Liver (tissue), 3 donors: ENCODE measurements around the gene AP2A2.

ENCODE experiments used
- RXRA ChIP-seq, 2 donors: IDR thresholded peaks; 2 replicates each; pipeline ENCODE4 v1.6.1; 2017 to 2018; ENCODE audit warnings: antibody characterized with exemption in 2 of 2, mild to moderate bottlenecking in 1 of 2
- TF ChIP-seq, protein P1 (sequence below): fragments of 150-350 bp; IDR thresholded peaks from 2 replicates; pipeline ENCODE4 v1.5.1; 2017; ENCODE audit warnings: improper control_type of control experiment, low read depth, low read length; ENCODE audit not compliant: missing input control
- donor health status: healthy.
- donor health status: healthy.

DNA sequence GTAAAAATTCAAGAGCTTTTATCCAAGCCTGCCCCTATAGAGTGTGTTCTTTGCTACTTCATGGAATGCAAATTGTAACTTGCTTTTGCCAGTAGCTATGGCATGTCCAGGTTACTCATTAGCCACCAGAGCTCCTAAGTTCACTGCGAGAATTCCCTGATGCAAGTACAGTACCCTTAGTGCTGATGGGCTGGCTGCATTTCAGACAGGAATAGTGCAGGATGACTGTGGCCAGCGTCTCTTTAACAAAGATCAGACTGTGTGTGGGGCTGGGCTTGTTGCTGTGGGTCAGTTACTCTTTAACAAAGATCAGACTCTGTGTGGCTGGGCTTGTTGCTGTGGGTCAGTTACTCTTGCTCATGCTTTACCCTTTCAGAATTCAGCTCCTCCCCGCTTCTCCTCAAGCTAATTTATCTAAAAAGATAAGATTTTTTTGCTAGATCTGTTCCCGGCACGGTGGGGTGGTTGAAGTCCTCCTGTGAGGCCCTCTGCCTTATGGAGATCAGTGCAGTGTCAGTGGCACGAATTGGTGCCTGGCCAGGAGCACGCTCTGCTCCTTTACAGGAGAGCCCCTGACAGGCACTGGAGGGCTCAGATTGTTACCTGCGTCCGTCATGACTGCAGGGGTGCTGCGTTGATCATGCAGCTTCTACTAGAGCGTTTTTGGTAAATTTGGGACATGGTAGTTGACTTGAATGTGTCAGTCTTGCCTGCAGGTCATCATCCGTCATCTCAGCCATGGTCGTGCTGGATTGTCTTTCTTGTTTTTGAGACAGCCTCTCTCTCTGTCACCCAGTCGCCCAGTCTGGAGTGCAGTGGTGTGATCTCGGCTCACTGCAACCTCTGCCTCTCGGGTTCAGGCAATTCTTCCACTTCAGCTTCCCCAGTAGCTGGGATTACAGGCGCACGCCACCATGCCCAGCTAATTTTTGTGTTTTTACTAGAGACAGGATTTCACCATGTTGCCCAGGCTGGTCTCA lies 27.0 kb downstream of the AP2A2 start:
- TF ChIP-seq, protein P1, sequence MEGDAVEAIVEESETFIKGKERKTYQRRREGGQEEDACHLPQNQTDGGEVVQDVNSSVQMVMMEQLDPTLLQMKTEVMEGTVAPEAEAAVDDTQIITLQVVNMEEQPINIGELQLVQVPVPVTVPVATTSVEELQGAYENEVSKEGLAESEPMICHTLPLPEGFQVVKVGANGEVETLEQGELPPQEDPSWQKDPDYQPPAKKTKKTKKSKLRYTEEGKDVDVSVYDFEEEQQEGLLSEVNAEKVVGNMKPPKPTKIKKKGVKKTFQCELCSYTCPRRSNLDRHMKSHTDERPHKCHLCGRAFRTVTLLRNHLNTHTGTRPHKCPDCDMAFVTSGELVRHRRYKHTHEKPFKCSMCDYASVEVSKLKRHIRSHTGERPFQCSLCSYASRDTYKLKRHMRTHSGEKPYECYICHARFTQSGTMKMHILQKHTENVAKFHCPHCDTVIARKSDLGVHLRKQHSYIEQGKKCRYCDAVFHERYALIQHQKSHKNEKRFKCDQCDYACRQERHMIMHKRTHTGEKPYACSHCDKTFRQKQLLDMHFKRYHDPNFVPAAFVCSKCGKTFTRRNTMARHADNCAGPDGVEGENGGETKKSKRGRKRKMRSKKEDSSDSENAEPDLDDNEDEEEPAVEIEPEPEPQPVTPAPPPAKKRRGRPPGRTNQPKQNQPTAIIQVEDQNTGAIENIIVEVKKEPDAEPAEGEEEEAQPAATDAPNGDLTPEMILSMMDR, result no peak
- TF ChIP-seq RXRA (IDR thresholded peaks at IDR 0.05), result peak; percentile 92 to 96
